Choroid plexus epithelial cell (primary cell): Measurements from ENCODE around the gene THSD7B.

ENCODE experiments used
- DNase-seq: peaks from one replicate; pipeline ENCODE4 v3.0.0-alpha.2; 2010; ENCODE audit warnings: low read depth
- H3K4me3 ChIP-seq: 2 replicates; pipeline ENCODE4 v1.5.1; 2011; ENCODE audit warnings: low read depth, mild to moderate bottlenecking, control low read depth, low read length, moderate library complexity
- CTCF ChIP-seq: conservative IDR thresholded peaks from 2 replicates; pipeline ENCODE4 v1.5.1; 2011; ENCODE audit warnings: low read depth, mild to moderate bottlenecking, control low read depth, inconsistent platforms, low read length, moderate library complexity

THSD7B gene

GRCh38 chr2:137724912-137725311 lies 959.6 kb downstream of the THSD7B start:
- TF ChIP-seq CTCF = no peak
- DNase-seq = no peak
- H3K4me3 ChIP-seq = no peak overlapping the region
